ENCODE measurements around the gene AKR1B1.

Gene AKR1B1

DNA sequence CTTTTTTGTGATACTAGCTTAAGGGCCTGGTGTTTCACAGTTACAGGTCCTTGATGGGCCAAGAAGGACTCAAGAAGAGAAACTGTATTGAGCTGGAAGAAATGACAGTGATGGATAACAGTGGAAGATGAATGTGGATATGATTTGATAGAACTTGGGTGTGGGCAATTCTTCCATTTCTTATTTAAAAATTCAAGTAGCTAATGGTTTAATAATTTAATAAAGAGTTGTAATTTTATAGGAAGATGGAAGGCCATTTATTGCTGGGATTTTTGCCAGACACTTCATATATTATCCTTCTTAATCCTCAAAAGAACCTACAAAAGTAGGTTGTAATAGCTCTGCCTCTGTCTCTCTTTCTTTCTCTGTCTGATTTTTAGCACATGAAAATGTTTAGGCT lies 21.3 kb upstream of the AKR1B1 start:
- H3K4me1 ChIP-seq (ENCODE audit: low read length) = peaks cover 17% of the 10 kb centered on the region

DNA sequence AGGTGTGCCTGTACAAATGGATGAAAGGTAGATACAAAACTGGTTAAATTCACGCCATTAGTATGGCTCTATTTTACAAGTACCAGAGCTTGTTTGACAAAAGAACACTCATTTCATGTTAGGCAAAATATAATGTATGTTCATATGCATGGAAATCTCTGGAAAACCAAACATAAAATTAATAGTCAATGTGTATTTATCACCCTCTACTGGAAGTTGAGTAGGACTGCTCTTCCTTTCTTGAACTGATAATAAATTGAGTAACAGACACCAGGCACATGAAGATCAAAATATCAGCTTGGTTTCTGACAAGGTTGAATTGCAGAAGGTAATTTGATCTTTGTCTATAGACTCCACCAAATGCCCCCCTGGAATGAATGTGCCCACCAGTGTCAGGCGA lies 19.8 kb upstream of the AKR1B1 start:
- Histone ChIP-seq H3K4me1 (ENCODE audit: low read length) (peaks cover 17% of the 10 kb centered on the region), H4K20me1 (ENCODE audit: insufficient read depth, low read length) (no peaks in the 10 kb centered on the region), H3K9me3 (replicated peaks; ENCODE audit: insufficient read depth, low read length) (no peaks in the 10 kb centered on the region)

More for the DNA sequence above, 21.3 kb upstream of the AKR1B1 start:
- H3K27me3 ChIP-seq (replicated peaks; ENCODE audit: insufficient read depth, low read length) = no peaks in the 10 kb centered on the region
- no peaks in the 10 kb centered on the region for H4K20me1 ChIP-seq (ENCODE audit: insufficient read depth, low read length)
- TF ChIP-seq, protein P1, sequence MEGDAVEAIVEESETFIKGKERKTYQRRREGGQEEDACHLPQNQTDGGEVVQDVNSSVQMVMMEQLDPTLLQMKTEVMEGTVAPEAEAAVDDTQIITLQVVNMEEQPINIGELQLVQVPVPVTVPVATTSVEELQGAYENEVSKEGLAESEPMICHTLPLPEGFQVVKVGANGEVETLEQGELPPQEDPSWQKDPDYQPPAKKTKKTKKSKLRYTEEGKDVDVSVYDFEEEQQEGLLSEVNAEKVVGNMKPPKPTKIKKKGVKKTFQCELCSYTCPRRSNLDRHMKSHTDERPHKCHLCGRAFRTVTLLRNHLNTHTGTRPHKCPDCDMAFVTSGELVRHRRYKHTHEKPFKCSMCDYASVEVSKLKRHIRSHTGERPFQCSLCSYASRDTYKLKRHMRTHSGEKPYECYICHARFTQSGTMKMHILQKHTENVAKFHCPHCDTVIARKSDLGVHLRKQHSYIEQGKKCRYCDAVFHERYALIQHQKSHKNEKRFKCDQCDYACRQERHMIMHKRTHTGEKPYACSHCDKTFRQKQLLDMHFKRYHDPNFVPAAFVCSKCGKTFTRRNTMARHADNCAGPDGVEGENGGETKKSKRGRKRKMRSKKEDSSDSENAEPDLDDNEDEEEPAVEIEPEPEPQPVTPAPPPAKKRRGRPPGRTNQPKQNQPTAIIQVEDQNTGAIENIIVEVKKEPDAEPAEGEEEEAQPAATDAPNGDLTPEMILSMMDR (IDR thresholded peaks at IDR 0.05; ENCODE audit: low read length) = no peak
- TF ChIP-seq EZH2 (optimal IDR thresholded peaks at IDR 0.05; ENCODE audit: low read depth, low read length) (no peak), EZH2phosphoT487 (IDR thresholded peaks at IDR 0.05; ENCODE audit: low read length) (no peak)
- no peaks in the 10 kb centered on the region for H3K79me2 ChIP-seq (ENCODE audit: low read length)
- no peaks in the 10 kb centered on the region for H3K36me3 ChIP-seq (replicated peaks; ENCODE audit: insufficient read depth, low read length)
- no peaks in the 10 kb centered on the region for H3K9me3 ChIP-seq (replicated peaks; ENCODE audit: insufficient read depth, low read length)
- no peak overlapping the region for H3K27ac ChIP-seq (ENCODE audit: low read length)
- no peak for DNase-seq
- peak overlapping the region; percentile 24; the same call in 1 of the 2 replicates for H3K4me2 ChIP-seq (ENCODE audit: low read depth, low read length)
- no peak overlapping the region for H3K4me3 ChIP-seq (ENCODE audit: low read length)
- H3K9me2 ChIP-seq (replicated peaks; ENCODE audit: insufficient read depth, low read length) = no peaks in the 10 kb centered on the region
- no peak overlapping the region for H3K9ac ChIP-seq (ENCODE audit: low read length)
- no peak overlapping the region for H2AFZ ChIP-seq (ENCODE audit: low read length)
- no peaks in the 10 kb centered on the region for H3F3A ChIP-seq (ENCODE audit: insufficient read depth, low read length)

DNA sequence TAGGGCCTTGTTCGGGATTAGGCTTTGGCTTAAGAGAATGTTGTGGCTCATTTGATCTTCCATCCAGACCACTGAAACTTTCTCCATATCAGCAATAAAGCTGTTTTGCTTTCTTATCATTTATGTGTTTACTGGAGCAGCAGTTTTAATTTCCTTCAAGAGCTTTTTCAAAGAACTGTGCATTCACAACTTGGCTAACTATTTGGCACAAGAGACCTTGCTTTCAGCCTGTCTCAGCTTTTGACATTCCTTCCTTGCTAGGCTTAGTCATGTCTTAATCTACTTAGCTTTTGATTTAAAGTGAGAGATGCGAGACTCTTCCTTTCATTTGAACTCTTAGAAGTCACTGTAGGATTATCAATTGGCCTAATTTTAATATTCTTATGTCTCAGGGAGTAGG lies 19.1 kb upstream of the AKR1B1 start:
- TF ChIP-seq EZH2 (optimal IDR thresholded peaks at IDR 0.05; ENCODE audit: low read depth, low read length) (no peak), EZH2phosphoT487 (IDR thresholded peaks at IDR 0.05; ENCODE audit: low read length) (no peak)
- TF ChIP-seq, protein P1 (IDR thresholded peaks at IDR 0.05; ENCODE audit: low read length) = no peak
- no peak overlapping the region for H3K4me2 ChIP-seq (ENCODE audit: low read depth, low read length)

More for the DNA sequence above, 19.8 kb upstream of the AKR1B1 start:
- DNase-seq = no peak
- no peaks in the 10 kb centered on the region for H3K36me3 ChIP-seq (replicated peaks; ENCODE audit: insufficient read depth, low read length)
- no peak overlapping the region for H3K4me2 ChIP-seq (ENCODE audit: low read depth, low read length)
- no peak overlapping the region for H3K4me3 ChIP-seq (ENCODE audit: low read length)
- no peak overlapping the region for H2AFZ ChIP-seq (ENCODE audit: low read length)
- H3K9ac ChIP-seq (ENCODE audit: low read length) = no peak overlapping the region
- H3F3A ChIP-seq (ENCODE audit: insufficient read depth, low read length) = no peaks in the 10 kb centered on the region
- H3K9me2 ChIP-seq (replicated peaks; ENCODE audit: insufficient read depth, low read length) = no peaks in the 10 kb centered on the region
- no peaks in the 10 kb centered on the region for H3K79me2 ChIP-seq (ENCODE audit: low read length)
- TF ChIP-seq EZH2 (optimal IDR thresholded peaks at IDR 0.05; ENCODE audit: low read depth, low read length) = no peak
- TF ChIP-seq, protein P1 (IDR thresholded peaks at IDR 0.05; ENCODE audit: low read length) = 0 out of 2 replicates have a peak, but pooled peaks have one; percentile 7
- no peak for TF ChIP-seq EZH2phosphoT487 (IDR thresholded peaks at IDR 0.05; ENCODE audit: low read length)
- no peak overlapping the region for H3K27ac ChIP-seq (ENCODE audit: low read length)
- no peaks in the 10 kb centered on the region for H3K27me3 ChIP-seq (replicated peaks; ENCODE audit: insufficient read depth, low read length)

More for the DNA sequence above, 19.1 kb upstream of the AKR1B1 start:
- Histone ChIP-seq H4K20me1 (ENCODE audit: insufficient read depth, low read length) (no peaks in the 10 kb centered on the region), H3K4me1 (ENCODE audit: low read length) (peaks cover 17% of the 10 kb centered on the region), H3K9me3 (replicated peaks; ENCODE audit: insufficient read depth, low read length) (no peaks in the 10 kb centered on the region), H3K27ac (ENCODE audit: low read length) (no peak overlapping the region), H3K9ac (ENCODE audit: low read length) (no peak overlapping the region), H3K79me2 (ENCODE audit: low read length) (no peaks in the 10 kb centered on the region), H3K27me3 (replicated peaks; ENCODE audit: insufficient read depth, low read length) (no peaks in the 10 kb centered on the region), H3K4me3 (ENCODE audit: low read length) (no peak overlapping the region), H2AFZ (ENCODE audit: low read length) (no peak overlapping the region), H3K36me3 (replicated peaks; ENCODE audit: insufficient read depth, low read length) (no peaks in the 10 kb centered on the region), H3K9me2 (replicated peaks; ENCODE audit: insufficient read depth, low read length) (no peaks in the 10 kb centered on the region), H3F3A (ENCODE audit: insufficient read depth, low read length) (no peaks in the 10 kb centered on the region)
- DNase-seq = no peak
